NCI-H2171 (cell line): ENCODE results near the gene TSGA10IP.

Experiments
- DNase-seq: peaks from one replicate; lab custom pipeline; 2025; lab: John Stamatoyannopoulos, UW

The TSGA10IP gene

DNA sequence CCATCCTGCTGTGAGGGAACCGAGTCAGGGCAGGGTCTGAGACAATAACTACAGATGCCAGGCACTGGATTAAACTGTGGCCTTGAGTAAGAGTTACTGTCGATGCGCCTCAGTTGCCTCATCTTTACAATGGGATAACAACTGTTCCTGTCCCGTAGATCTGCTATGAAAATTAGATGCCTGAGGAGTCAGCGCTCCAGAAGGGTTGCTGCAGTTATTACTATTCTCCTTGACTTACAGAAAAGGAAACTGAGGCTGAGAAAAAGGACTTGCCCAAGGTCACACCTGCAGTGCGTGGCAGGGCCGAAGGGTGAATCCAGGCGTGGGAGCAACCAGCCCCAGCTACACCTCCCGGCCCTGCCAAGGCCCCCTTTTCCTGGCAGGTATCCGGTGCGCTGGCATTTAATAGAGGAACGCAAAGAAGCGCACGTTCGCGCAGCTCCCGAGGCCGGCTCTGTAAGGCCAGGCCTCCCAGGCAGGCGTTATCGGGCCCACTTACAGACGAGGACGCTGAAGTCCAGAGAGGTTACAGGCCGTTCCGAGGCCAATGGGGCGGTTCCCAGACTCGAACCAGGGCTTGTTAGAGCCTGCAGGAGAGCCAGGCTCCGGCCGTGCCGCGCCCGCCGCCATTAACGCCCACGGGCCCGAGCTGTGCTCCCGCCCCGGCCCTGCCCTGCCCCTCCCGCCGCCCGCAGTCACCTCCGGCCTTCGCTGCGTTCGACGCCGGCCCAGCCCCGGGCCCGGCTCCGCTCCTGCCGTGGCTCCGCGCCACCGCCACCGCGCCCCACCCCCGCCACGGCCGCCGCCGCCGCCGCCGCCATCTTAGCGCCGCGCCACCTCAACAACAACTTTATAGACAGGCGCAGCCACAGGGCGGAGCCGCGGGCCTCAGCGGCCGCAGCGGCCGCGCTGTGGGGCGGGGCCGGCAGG is 26.8 kb upstream of the TSGA10IP start, which contains the start of gene C11orf68:
C11orf68 (minus strand) TSS at position 852 of the 930 bp plus-strand sequence; CDS start at position 821, 31 bp downstream.
- DNase-seq: no peak

GRCh38 chr11:65919141-65919572 is 26.1 kb upstream of the TSGA10IP start, which contains the start of gene DRAP1:
DRAP1 (plus strand) TSS chr11:65919426; CDS start chr11:65919502, 76 bp downstream.
- peak; percentile 97 for DNase-seq

GRCh38 chr11:65919573-65920371 is 25.5 kb upstream of the TSGA10IP start:
- no peak for DNase-seq

DNA sequence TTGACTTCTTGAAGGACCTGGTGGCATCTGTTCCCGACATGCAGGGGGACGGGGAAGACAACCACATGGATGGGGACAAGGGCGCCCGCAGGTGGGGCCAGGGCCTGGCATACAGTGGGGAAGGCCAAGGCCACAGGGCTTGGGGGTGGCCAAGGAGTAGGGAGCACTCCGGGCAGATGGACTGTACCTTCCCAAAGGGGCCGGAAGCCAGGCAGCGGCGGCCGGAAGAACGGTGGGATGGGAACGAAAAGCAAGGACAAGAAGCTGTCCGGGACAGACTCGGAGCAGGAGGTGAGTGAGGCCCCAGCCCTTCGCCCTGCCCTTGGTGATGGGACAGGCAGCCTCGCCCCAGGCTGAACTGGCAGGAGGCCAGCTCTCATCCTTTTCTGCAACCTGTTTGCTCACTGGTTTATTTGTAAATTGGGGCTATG is 24.9 kb upstream of the TSGA10IP start:
- no peak for DNase-seq

GRCh38 chr11:65921033-65921555 is 24.2 kb upstream of the TSGA10IP start:
- DNase-seq: no peak

- no peak for DNase-seq
These were observed 23.4 kb upstream of the TSGA10IP start for GRCh38 chr11:65921876-65922275.

DNA sequence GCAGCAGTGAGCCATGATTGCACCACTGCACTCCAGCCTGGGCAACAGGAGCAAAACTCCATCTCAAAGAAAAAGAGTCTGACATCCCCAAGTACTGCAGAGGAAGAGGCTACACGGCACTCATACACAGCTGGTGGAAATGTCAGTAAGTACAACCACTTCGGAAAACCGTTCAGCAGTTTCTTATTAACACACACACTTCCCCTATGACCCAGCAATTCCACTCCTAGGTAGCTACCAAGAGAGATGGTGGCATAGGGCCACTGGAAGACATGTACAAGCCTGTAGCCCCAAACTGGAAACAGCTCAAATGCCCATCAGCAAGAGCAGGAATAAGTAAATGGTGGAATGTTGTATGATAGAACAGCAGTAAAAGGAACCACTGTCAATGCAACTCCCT is 22.7 kb upstream of the TSGA10IP start:
- no peak for DNase-seq

GRCh38 chr11:65925397-65925796 is 19.9 kb upstream of the TSGA10IP start:
- no peak for DNase-seq

DNA sequence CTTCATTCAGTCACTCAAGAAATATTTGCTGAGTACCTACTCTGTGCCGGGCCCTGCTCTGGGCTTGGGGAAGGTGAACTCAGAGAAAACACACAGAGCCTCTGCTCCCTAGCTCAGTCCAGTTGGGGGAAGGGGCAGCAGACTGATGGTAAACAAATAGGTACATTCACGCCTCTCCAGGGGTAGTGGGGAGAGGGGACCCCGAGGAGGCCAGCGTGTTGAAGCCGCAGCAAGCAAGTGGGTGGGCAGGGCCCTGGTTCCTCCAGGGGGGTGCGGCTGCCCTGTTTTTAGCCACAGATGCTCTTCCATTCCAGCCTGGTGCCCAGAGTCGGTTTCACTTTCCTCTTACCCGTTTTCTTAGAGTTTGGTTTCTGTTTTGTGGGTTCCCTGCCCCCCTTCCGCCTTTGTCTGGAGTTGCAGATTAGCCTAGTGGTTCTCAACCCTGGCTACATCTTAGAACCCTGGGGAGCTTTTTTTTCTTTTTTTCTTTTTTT is 17.3 kb upstream of the TSGA10IP start:
- no peak for DNase-seq

DNA sequence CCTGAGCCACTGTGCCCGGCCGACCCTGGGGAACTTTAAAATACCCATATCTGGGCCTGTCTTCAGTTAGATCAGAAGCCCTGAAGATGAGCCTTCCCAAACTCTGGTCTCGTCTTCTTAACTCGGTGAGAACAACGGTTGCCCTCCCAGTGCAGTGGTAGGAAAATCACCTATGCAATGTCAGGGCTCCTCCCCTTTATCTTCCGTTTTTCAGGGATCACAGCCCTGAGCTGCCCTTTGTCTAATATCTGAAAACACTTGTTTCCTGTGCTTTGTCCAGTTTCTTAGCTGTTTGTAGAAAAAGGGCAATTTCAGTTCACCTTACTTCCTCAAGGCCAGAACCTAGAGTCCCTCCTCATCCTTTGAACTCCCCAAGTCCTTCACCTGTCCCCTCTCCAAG is 16.6 kb upstream of the TSGA10IP start:
- DNase-seq: no peak

- no peak for DNase-seq
These were observed 13.3 kb upstream of the TSGA10IP start for GRCh38 chr11:65931773-65932557.

DNA sequence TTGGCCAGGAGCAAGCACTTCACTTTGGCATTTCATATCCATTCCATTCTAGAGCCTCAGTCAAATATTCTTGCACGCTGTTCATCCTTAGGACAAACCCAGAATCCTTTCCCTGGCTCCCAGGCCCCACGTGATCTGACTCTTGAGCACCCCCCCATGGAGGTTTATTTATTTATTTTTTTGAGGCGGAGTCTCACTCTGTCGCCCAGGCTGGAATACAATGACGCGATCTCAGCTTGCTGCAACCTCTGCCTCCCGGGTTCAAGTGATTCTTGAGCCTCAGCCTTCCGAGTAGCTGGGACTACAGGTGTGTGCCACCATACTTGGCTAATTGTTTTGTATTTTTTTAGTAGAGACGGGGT is 12.7 kb upstream of the TSGA10IP start:
- no peak for DNase-seq

DNA sequence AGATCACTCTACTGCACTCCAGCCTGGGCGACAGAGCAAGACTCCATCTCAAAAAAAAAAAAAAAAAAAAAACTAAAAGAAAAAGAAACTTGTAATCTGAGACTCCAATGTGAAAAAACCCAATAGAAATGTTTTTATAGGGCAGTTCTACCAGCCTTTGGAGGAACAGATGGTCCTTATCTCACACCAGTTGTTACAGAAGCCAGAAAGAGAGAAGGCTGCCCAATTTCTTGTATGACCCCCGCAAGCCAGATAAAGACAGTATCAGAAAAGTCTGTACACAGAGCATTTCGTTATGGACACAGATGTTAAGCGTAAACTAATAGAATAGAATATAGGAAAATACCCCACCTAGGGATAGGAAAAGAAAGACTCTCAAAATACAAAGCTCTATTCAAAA is 11.3 kb upstream of the TSGA10IP start:
- peak; percentile 89 for DNase-seq

GRCh38 chr11:65937766-65938165 is 7.5 kb upstream of the TSGA10IP start:
- no peak for DNase-seq

DNA sequence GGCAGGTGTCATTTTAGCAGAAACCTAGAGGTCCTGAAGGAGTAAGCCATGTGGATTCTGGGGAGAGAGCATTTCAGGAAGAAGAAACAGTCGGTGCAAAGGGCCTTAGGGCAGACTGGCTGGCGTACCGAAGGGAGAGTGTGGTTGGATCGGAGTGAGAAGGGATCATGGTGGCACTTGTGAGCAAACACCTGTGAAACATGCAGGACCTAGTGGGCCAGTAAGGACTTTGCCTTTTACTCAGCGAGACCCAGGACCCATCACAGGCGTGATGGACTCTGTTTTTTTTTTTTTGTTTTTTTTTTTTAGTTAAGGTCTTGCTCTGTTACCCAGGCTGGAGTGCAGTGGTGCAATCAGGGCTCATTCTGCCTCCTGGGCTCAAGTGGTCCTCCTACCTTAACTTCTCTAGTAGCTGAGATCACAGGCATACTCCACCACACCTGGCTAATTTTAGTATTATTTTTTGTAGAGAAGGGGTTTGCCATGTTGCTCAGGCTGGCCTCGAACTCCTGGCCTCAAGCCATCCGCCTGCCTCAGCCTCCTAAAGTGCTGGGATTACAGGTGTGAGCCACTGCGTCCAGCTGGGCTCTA is 3.5 kb upstream of the TSGA10IP start:
- no peak for DNase-seq

- no peak for DNase-seq
These were observed 2.7 kb upstream of the TSGA10IP start for GRCh38 chr11:65942531-65942930.

DNA sequence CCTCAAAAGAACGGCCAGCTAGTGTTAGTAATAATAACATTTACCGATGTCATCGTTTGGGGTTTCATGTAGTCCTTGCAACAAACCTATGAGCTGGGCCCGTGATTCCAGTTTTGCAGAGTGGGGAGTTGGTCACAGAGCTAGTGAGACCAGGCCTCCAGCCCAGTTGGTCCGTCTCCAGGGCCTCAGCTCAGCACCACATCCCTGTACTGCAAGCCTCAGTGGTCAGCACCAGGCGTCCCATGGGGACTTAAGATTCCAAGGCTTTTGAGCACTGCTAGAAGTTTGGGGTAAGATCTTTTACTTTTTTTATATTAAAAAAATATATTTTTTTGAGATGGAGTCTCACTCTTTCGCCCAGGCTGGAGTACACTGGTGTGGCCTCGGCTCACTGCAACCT is 1.1 kb upstream of the TSGA10IP start:
- DNase-seq: no peak

DNA sequence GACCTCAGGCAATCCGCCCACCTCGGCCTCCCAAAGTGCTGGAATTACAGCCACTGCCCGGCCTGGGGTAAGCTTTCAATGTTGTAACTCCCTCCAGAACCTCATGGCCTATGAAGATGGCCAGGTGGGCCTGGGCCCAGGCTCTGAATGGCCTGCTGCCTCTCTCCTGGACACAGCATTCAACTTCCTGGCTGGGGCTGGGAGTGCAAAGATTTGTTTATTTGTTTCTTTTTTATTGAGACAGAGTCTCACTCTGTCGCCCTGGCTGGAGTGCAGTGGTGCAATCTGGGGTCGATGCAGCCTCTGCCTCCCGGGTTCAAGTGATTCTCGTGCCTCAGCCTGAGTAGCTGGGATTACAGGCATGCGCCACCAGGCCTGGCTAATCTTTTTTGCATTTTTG is 513 bp upstream of the TSGA10IP start:
- no peak for DNase-seq

DNA sequence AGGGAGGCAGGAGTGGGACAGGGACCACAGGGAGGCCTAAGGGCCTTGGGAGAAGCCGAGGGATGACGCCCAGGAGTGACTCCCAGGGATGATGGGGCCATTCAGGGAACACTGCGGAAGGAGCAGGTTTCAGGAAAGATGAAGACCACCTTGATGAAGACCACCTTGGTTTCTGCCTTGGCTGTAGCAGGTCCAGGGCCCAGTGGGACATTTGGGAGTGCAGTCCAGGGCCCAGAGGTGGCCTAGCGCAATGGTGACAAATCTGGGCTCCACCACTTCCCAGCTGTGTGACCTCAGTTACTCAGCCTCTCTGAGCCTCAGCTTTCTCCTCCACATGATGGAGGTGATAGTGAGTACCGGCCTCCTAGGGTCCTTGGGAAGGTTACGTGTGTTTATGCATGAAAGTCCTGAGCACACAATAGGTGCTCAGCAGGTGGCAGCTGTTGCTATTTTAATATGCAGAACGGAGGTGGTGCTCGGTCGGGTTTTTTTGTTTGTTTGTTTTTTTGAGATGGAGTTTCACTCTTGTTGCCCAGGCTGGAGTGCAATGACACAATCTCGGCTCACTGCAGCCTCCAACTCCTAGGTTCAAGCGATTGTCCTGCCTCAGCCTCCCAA is 770 bp downstream of the TSGA10IP start:
- DNase-seq: no peak

- no peak for DNase-seq
These were observed 1.4 kb downstream of the TSGA10IP start for GRCh38 chr11:65946655-65947054.

DNA sequence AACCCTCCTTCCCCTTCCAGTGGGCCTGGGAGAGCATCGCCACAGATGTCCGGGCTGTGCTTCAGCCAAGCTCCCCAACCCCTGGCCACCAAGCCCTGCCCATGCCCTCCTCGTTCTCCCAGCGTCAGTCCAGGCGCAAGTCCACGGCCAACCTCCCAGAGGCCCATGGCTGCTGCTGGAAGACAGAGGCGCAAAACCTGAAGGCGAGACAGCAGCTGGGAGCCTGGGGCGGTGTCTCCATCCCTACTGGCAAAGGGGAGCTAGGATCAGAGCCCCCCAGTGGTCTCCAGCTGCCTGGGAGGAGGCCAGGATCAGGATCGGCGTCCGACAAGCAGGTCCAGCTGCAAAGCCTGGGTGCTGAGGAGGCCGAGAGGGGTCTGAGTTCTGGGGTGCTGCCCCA is 1.9 kb downstream of the TSGA10IP start:
- DNase-seq: no peak
